ENCODE results near the gene LASP1. TPM values are rescaled to one million over a fixed set of nuclear protein-coding genes. Genes with fewer than 3 reads are reported as not detected.
"Not testable (repeated sequence)": the region's sequence is repeated elsewhere in the genome, so short reads cannot be mapped to it uniquely, and the experiment has no call there.

Gene LASP1
- total RNA-seq, 2 donors from 2014 or later = 297 to 330 TPM

- TF ChIP-seq CTCF (IDR thresholded peaks at IDR 0.05) = no peak
- intact Hi-C loops (cut with DNase I) = no loop called here
- no peak for DNase-seq
- H3K9ac ChIP-seq (ENCODE audit: low read depth in 2 of 2, low read length in 2 of 2) = no peak overlapping the region
- no peak overlapping the region for H3K4me3 ChIP-seq
- H3K4me1 ChIP-seq = no peaks in the 10 kb centered on the region
- no peaks in the 10 kb centered on the region for H3K9me3 ChIP-seq
- H3K36me3 ChIP-seq = no peaks in the 10 kb centered on the region
- H3K27ac ChIP-seq = no peak overlapping the region
- no peaks in the 10 kb centered on the region for H3K27me3 ChIP-seq
Observed at GRCh38 chr17:38940404-38940803, 70.5 kb downstream of the LASP1 start.

- no peak for DNase-seq
- no peaks in the 10 kb centered on the region for H3K36me3 ChIP-seq
- intact Hi-C loops (cut with DNase I) = no loop called here
- no peak overlapping the region for H3K27ac ChIP-seq
- H3K4me1 ChIP-seq = no peaks in the 10 kb centered on the region
- TF ChIP-seq CTCF (IDR thresholded peaks at IDR 0.05) = no peak
- no peak overlapping the region for H3K4me3 ChIP-seq
- no peak overlapping the region for H3K9ac ChIP-seq (ENCODE audit: low read depth in 2 of 2, low read length in 2 of 2)
- H3K27me3 ChIP-seq = no peaks in the 10 kb centered on the region
- no peaks in the 10 kb centered on the region for H3K9me3 ChIP-seq
Observed at GRCh38 chr17:38942696-38943334, 73.0 kb downstream of the LASP1 start.

- Histone ChIP-seq H3K27ac (no peak overlapping the region), H3K36me3 (no peaks in the 10 kb centered on the region), H3K9ac (ENCODE audit: low read depth in 2 of 2, low read length in 2 of 2) (no peak overlapping the region), H3K4me3 (no peak overlapping the region), H3K9me3 (no peaks in the 10 kb centered on the region), H3K4me1 (no peaks in the 10 kb centered on the region), H3K27me3 (no peaks in the 10 kb centered on the region)
- TF ChIP-seq CTCF (IDR thresholded peaks at IDR 0.05) = no peak
- intact Hi-C loops (cut with DNase I) = no loop called here
- DNase-seq = no peak
Observed at GRCh38 chr17:38943607-38944006, 73.7 kb downstream of the LASP1 start.

- H3K27me3 ChIP-seq = no peaks in the 10 kb centered on the region
- no peak overlapping the region for H3K9ac ChIP-seq (ENCODE audit: low read depth in 2 of 2, low read length in 2 of 2)
- H3K4me1 ChIP-seq = no peaks in the 10 kb centered on the region
- H3K9me3 ChIP-seq = no peaks in the 10 kb centered on the region
- intact Hi-C loops (cut with DNase I) = no loop called here
- no peak for TF ChIP-seq CTCF (IDR thresholded peaks at IDR 0.05)
- H3K27ac ChIP-seq = no peak overlapping the region
- no peak overlapping the region for H3K4me3 ChIP-seq
- no peaks in the 10 kb centered on the region for H3K36me3 ChIP-seq
- no peak for DNase-seq
Observed at GRCh38 chr17:38947189-38947588, 77.3 kb downstream of the LASP1 start.

- H3K9me3 ChIP-seq; H3K36me3 ChIP-seq; H3K9ac ChIP-seq (ENCODE audit: low read depth in 2 of 2, low read length in 2 of 2); H3K27me3 ChIP-seq; H3K27ac ChIP-seq; H3K4me3 ChIP-seq; intact Hi-C loops (cut with DNase I); H3K4me1 ChIP-seq; DNase-seq: not testable (repeated sequence)
Observed at GRCh38 chr17:38953800-38954199, 83.9 kb downstream of the LASP1 start.

GRCh38 chr17:38958326-38958725 is 88.5 kb downstream of the LASP1 start:
- intact Hi-C loops (cut with DNase I) = no loop called here
- H3K9me3 ChIP-seq = no peaks in the 10 kb centered on the region
- no peak overlapping the region for H3K9ac ChIP-seq (ENCODE audit: low read depth in 2 of 2, low read length in 2 of 2)
- H3K36me3 ChIP-seq = no peaks in the 10 kb centered on the region
- H3K27me3 ChIP-seq = no peaks in the 10 kb centered on the region
- DNase-seq = no peak
- TF ChIP-seq CTCF (IDR thresholded peaks at IDR 0.05) = no peak
- no peak overlapping the region for H3K4me3 ChIP-seq
- no peaks in the 10 kb centered on the region for H3K4me1 ChIP-seq
- no peak overlapping the region for H3K27ac ChIP-seq

Measured in colonic mucosa (tissue), 4 donors.